ENCODE results near the gene MTFP1.
A peak's percentile ranks its signal among the peaks of the same experiment; 100 is the strongest.
"Not testable (repeated sequence)": the region's sequence is repeated elsewhere in the genome, so short reads cannot be mapped to it uniquely, and the experiment has no call there.

MTFP1 gene

GRCh38 chr22:30459181-30460052 lies 33.8 kb downstream of the MTFP1 start:
- peak; percentile 21 for DNase-seq

GRCh38 chr22:30460147-30460546 lies 34.6 kb downstream of the MTFP1 start:
- no peak for DNase-seq

DNA sequence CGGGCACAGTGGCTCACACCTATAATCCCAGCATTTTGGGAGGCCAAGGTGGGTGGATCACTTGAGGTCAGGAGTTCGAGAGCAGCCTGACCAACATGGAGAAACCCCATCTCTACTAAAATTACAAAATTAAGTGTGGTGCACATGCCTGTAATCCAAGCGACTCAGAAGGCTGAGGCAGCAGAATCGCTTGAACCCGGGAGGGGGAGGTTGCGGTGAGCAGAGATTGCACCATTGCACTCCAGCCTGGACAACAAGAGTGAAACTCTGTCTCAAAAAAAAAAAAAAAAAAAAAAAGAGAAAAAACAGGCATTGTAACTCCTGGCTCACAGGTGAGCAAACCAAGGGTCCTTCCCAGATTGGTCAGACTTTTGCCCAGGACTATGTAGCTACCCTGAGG lies 35.0 kb downstream of the MTFP1 start:
- DNase-seq: not testable (repeated sequence)

DNA sequence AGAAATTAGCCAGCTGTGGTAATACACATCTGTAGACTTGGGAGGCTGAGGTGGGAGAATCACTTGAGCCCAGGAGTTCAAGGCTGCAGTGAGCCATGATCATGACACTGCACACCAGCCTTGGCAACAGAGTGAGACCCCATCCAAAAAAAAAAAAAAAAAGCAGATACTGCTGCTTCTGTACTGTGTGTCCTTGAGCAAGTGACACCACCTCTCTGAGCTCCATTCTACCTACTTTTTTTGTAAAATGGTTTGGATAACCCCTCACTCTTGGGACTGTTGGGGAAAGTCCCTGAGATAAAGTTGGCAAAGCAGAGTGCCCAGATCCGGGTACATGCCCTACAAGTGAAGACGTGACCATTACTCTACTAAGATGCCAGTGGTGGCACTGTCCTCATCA lies 43.6 kb downstream of the MTFP1 start:
- DNase-seq: no peak

- no peak for DNase-seq
Observed at GRCh38 chr22:30470655-30471054, 45.1 kb downstream of the MTFP1 start.

GRCh38 chr22:30471616-30472318 lies 46.2 kb downstream of the MTFP1 start, which contains the start of gene SEC14L3:
TSS of gene SEC14L3 (minus strand) at chr22:30472017. CDS start at chr22:30471958, 59 bp downstream.
- no peak for DNase-seq

- no peak for DNase-seq
Observed at GRCh38 chr22:30472994-30473720, 47.6 kb downstream of the MTFP1 start.

DNA sequence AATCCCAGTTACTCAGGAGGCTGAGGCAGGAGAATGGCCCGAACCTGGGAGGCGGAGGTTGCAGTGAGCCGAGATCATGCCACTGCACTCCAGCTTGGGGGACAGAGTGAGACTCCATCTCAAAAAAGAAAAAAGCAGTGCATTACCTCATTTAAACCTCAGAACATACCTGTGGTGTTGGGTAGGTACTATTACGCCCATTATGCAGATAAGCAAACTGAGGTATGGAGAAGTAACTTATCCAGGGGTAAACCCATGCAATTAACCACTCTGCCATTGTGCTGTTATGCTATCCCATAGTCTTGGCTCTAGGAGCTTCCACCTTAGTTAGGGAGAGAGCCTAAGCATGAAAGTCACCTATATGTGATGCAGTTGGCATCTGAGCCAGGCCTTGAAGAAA lies 48.6 kb downstream of the MTFP1 start:
- DNase-seq: no peak

DNA sequence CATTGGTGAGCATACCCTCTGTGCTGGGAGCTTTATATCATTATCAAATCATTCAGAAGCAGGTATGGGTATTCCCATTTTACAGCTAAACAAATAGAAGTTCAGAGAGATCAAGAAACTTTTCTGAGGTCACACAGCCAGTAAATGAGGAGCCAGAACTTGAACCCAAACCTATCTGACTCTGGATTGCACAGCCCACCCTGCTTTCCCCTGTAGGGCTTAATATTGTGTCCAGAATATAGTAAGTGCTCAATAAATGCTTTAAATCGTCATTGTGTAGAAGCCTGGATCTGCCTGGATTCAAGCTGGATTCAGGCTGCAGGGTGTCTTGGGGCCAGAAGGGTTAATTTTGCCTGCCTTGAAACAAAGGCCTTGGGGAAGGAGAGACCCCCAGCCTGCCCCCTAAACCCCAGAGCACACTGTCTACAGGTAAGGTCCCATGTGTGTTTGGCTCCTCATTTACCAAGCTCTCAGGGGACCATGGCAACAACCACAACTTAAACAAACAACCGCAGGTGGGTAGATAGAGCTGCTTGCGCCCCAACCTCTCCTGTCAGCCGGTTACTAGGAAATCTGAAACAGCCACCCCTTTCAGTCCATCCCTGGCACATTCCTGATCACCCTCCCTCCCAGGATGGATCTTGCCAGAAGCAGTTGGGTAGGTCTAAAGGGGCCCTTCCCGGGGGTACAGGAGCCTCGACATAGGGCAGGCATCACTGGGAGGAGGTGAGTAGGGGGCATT lies 49.3 kb downstream of the MTFP1 start:
- DNase-seq: no peak
